OCI-LY7 (cell line): ENCODE measurements around the gene UNC80. TPM values are rescaled to one million over a fixed set of nuclear protein-coding genes. Genes with fewer than 3 reads are reported as not detected.

ENCODE experiments used
- BruUV-seq: library from RNA; stranded (reverse); fragments of 400-500 nt; replicated peaks from 2 replicates; lab custom pipeline; 2021; lab: Mats Ljungman, UMichigan
- CTCF ChIA-PET: fragments of 300-600 bp; sonication (Branson Sonifier 250); formaldehyde crosslinking; loops from one replicate; lab custom pipeline; 2022; ENCODE audit warnings: antibody characterized with exemption; ENCODE audit not compliant: unreplicated experiment; lab: Charles Lee
- POLR2A ChIA-PET: fragments of 300-600 bp; sonication (Branson Sonifier 250); formaldehyde crosslinking; loops from one replicate; lab custom pipeline; 2022; ENCODE audit warnings: antibody characterized with exemption; lab: Charles Lee
- DNase-seq: peaks from one replicate; pipeline ENCODE4 v3.0.0-alpha.2; 2015; ENCODE audit warnings: low spot score
- H2AFZ ChIP-seq: fragments of 200-600 bp; sonication (generic), shearing (Covaris generic); 2 replicates; pipeline ENCODE4 v1.6.1; 2014; ENCODE audit warnings: mild to moderate bottlenecking, antibody characterized with exemption, low read length, moderate library complexity
- H3K27ac ChIP-seq: fragments of 200-600 bp; sonication (generic); 2 replicates; pipeline ENCODE4 v1.5.1; 2014; ENCODE audit warnings: mixed run types, low read depth, mild to moderate bottlenecking, moderate library complexity, low read length, inconsistent platforms; ENCODE audit not compliant: poor library complexity, severe bottlenecking
- H3K36me3 ChIP-seq: fragments of 200-600 bp; sonication (generic); 2 replicates; pipeline ENCODE4 v1.6.1; 2014; ENCODE audit warnings: mild to moderate bottlenecking, antibody characterized with exemption, low read length, moderate library complexity, mixed read lengths; ENCODE audit not compliant: insufficient read depth
- H3K4me1 ChIP-seq: fragments of 200-600 bp; sonication (generic); 2 replicates; pipeline ENCODE4 v1.5.1; 2014; ENCODE audit warnings: mild to moderate bottlenecking, low read length; ENCODE audit not compliant: insufficient read depth, poor library complexity, severe bottlenecking
- H3K4me2 ChIP-seq: fragments of 200-600 bp; sonication (generic); 2 replicates; pipeline ENCODE4 v1.6.1; 2014; ENCODE audit warnings: mild to moderate bottlenecking, low read length
- H3K4me3 ChIP-seq: fragments of 200-600 bp; sonication (generic); 2 replicates; pipeline ENCODE4 v1.5.1; 2014; ENCODE audit warnings: mild to moderate bottlenecking, low read depth, low read length; ENCODE audit not compliant: poor library complexity, severe bottlenecking
- H3K79me2 ChIP-seq: fragments of 200-600 bp; sonication (generic); 2 replicates; pipeline ENCODE4 v1.6.1; 2016; ENCODE audit warnings: low read depth, mild to moderate bottlenecking, low read length, moderate library complexity, mixed read lengths; ENCODE audit not compliant: insufficient read depth
- H3K9me2 ChIP-seq: fragments of 200-600 bp; sonication (generic); 2 replicates; pipeline ENCODE4 v1.6.1; 2016; ENCODE audit warnings: mild to moderate bottlenecking, low read length, mixed read lengths; ENCODE audit not compliant: insufficient read depth
- H3K9me3 ChIP-seq: fragments of 200-600 bp; sonication (generic); 2 replicates; pipeline ENCODE4 v1.6.1; 2014; ENCODE audit warnings: mild to moderate bottlenecking, mixed run types, low read length, mixed read lengths
- H4K20me1 ChIP-seq: fragments of 200-600 bp; sonication (generic); 2 replicates; pipeline ENCODE4 v1.6.1; 2014; ENCODE audit warnings: mild to moderate bottlenecking, antibody characterized with exemption, low read length, moderate library complexity, mixed read lengths; ENCODE audit not compliant: insufficient read depth
- EZH2phosphoT487 ChIP-seq: fragments of 200-600 bp; sonication (generic); IDR thresholded peaks from 2 replicates; pipeline ENCODE4 v1.6.1; 2018; ENCODE audit warnings: low read depth, borderline replicate concordance, mild to moderate bottlenecking, mixed run types, antibody characterized with exemption, low read length, moderate library complexity, mixed read lengths
- intact Hi-C: fragments of 100-400 bp; cut with micrococcal nuclease; formaldehyde crosslinking; loops from one replicate; pipeline ENCODE4 v1.10.0; 2022; ENCODE audit not compliant: unreplicated experiment
- total RNA-seq, 2 experiments: library from RNA; depleted of rRNA in 1 of 2; stranded (reverse); fragments of >200 nt in 1 of 2; shearing (Covaris generic) in 1 of 2; gene quantifications; 2 replicates each; pipeline ENCODE4 v1.2.3, GENCODE V29; 2014 to 2022
- TF ChIP-seq, protein P1 (sequence below): fragments of 200-600 bp; sonication (generic); conservative IDR thresholded peaks from 2 replicates; pipeline ENCODE4 v1.5.1; 2014; ENCODE audit warnings: mild to moderate bottlenecking, antibody characterized with exemption, low read length, moderate library complexity, mixed read lengths

UNC80 gene
- total RNA-seq, 2 experiments from 2014 or later, result not detected

- no peak overlapping the region for H3K27ac ChIP-seq
- DNase-seq, result no peak
- TF ChIP-seq, protein P1, sequence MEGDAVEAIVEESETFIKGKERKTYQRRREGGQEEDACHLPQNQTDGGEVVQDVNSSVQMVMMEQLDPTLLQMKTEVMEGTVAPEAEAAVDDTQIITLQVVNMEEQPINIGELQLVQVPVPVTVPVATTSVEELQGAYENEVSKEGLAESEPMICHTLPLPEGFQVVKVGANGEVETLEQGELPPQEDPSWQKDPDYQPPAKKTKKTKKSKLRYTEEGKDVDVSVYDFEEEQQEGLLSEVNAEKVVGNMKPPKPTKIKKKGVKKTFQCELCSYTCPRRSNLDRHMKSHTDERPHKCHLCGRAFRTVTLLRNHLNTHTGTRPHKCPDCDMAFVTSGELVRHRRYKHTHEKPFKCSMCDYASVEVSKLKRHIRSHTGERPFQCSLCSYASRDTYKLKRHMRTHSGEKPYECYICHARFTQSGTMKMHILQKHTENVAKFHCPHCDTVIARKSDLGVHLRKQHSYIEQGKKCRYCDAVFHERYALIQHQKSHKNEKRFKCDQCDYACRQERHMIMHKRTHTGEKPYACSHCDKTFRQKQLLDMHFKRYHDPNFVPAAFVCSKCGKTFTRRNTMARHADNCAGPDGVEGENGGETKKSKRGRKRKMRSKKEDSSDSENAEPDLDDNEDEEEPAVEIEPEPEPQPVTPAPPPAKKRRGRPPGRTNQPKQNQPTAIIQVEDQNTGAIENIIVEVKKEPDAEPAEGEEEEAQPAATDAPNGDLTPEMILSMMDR, result no peak
- TF ChIP-seq EZH2phosphoT487, result no peak
- ChIA-PET CTCF (no interaction called here), POLR2A (interaction anchor here (0.7 kb wide), 1 partner anchor 15 kb away, joined by 3 read pairs; no protein-coding TSS in a partner anchor)
- H3K4me3 ChIP-seq, result no peak overlapping the region
- no peaks in the 10 kb centered on the region for H4K20me1 ChIP-seq
- no peaks in the 10 kb centered on the region for H3K4me1 ChIP-seq
- H3K9me2 ChIP-seq, result no peaks in the 10 kb centered on the region
- H3K9me3 ChIP-seq, result no peaks in the 10 kb centered on the region
- H2AFZ ChIP-seq, result no peak overlapping the region
- intact Hi-C loops, result no loop called here
- no peak overlapping the region for H3K4me2 ChIP-seq
- no TSS peak for BruUV-seq
- no peaks in the 10 kb centered on the region for H3K79me2 ChIP-seq
- H3K36me3 ChIP-seq, result no peaks in the 10 kb centered on the region
These were observed 34.7 kb downstream of the UNC80 start for GRCh38 chr2:209806318-209806717.

DNA sequence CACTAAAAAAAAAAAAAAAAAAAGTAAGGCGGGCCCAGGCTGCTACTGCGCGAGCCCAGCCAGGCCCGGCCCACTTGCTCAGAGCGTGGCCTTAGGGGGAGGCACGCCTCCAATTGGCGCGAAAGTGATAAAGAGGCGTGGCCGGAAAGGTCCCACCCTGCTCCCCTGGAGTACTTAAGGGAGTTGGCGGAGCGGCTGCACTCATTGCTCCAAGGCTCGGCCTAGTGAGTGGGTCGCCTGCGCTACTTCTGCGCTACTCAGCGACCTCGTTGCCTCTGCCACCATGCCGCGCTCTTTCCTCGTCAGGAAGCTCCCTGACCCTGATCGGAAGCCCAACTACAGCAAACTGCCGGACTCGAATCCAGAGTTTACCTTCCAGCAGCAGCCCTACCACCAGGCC is 36.9 kb downstream of the UNC80 start:
- Histone ChIP-seq H3K36me3 (no peaks in the 10 kb centered on the region), H2AFZ (no peak overlapping the region), H3K4me1 (no peaks in the 10 kb centered on the region), H3K4me2 (no peak overlapping the region), H3K4me3 (no peak overlapping the region), H4K20me1 (no peaks in the 10 kb centered on the region), H3K9me3 (no peaks in the 10 kb centered on the region), H3K27ac (no peak overlapping the region), H3K79me2 (no peaks in the 10 kb centered on the region), H3K9me2 (no peaks in the 10 kb centered on the region)
- ChIA-PET POLR2A (no interaction called here), CTCF (no interaction called here)
- no TSS peak for BruUV-seq
- DNase-seq, result no peak
- TF ChIP-seq, protein P1, result no peak
- TF ChIP-seq EZH2phosphoT487, result no peak
- intact Hi-C loops, result no loop called here

DNA sequence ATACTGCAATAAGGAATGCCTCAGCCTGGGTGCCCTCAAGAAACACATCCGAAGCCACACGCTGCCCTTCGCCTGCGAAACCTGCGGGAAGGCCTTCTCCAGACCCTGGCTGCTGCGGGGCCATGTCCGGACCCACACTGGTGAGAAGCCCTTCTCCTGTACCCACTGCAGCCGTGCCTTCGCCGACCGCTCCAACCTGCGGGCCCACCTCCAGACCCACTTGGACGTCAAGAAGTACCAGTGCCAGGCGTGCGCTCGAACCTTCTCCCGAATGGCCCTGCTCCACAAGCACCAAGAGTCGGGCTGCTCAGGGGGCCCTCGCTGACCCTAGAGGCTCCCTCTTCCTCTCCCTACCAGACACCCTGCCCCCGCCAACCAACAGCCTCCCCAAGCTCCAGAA is 37.6 kb downstream of the UNC80 start:
- no peak for TF ChIP-seq EZH2phosphoT487
- TF ChIP-seq, protein P1, result no peak
- H3K36me3 ChIP-seq, result no peaks in the 10 kb centered on the region
- H3K27ac ChIP-seq, result no peak overlapping the region
- ChIA-PET CTCF (no interaction called here), POLR2A (no interaction called here)
- H3K79me2 ChIP-seq, result no peaks in the 10 kb centered on the region
- no TSS peak for BruUV-seq
- no peak overlapping the region for H2AFZ ChIP-seq
- intact Hi-C loops, result no loop called here
- no peaks in the 10 kb centered on the region for H3K9me2 ChIP-seq
- no peaks in the 10 kb centered on the region for H3K9me3 ChIP-seq
- no peak for DNase-seq
- H3K4me3 ChIP-seq, result no peak overlapping the region
- H3K4me2 ChIP-seq, result no peak overlapping the region
- H3K4me1 ChIP-seq, result no peaks in the 10 kb centered on the region
- H4K20me1 ChIP-seq, result no peaks in the 10 kb centered on the region
